Caco-2 (cell line): ENCODE data around the gene SEMA4D. TPM values are rescaled to one million over a fixed set of nuclear protein-coding genes. Genes with fewer than 3 reads are reported as not detected.
"Not testable (repeated sequence)": the region's sequence is repeated elsewhere in the genome, so short reads cannot be mapped to it uniquely, and the experiment has no call there.

Source experiments
- BruUV-seq: library from RNA; stranded (reverse); fragments of 400-500 nt; replicated peaks from 2 replicates; lab custom pipeline; 2021; lab: Mats Ljungman, UMichigan
- CTCF ChIA-PET: fragments of 300-600 bp; sonication (Branson Sonifier 250); formaldehyde crosslinking; loops from one replicate; lab custom pipeline; 2022; ENCODE audit warnings: antibody characterized with exemption; lab: Charles Lee
- POLR2A ChIA-PET: fragments of 300-600 bp; sonication (Branson Sonifier 250); formaldehyde crosslinking; loops from one replicate; lab custom pipeline; 2022; ENCODE audit warnings: antibody characterized with exemption; lab: Charles Lee
- DNase-seq, 2 experiments: peaks; one replicate each; pipeline versions ENCODE4 v3.0.0 to v3.0.0-alpha.2; 2020 to 2022
- H3K27me3 ChIP-seq: replicated peaks from 2 replicates; pipeline ENCODE4 v1.6.0; 2011; ENCODE audit warnings: low read length; ENCODE audit not compliant: control insufficient read depth, insufficient read depth
- H3K36me3 ChIP-seq: 2 replicates; pipeline ENCODE4 v1.5.1; 2011; ENCODE audit warnings: low read length; ENCODE audit not compliant: control insufficient read depth, insufficient read depth
- H3K4me1 ChIP-seq: fragments of 250-450 bp; sonication (Bioruptor Pico); 2 replicates; pipeline ENCODE4 v1.5.1; 2020; ENCODE audit warnings: mild to moderate bottlenecking
- H3K4me3 ChIP-seq: 2 replicates; pipeline ENCODE4 v1.5.1; 2011; ENCODE audit warnings: low read depth, mild to moderate bottlenecking, control low read depth, low read length
- H3K9me3 ChIP-seq: fragments of 250-450 bp; sonication (Bioruptor Pico); 2 replicates; pipeline ENCODE4 v1.5.1; 2020; ENCODE audit warnings: mild to moderate bottlenecking, moderate library complexity
- H3K27ac Mint-ChIP-seq: one replicate; pipeline ENCODE4 v1.8.0; 2022; ENCODE audit warnings: mixed read lengths; ENCODE audit not compliant: unreplicated experiment
- H3K27me3 Mint-ChIP-seq: one replicate; pipeline ENCODE4 v1.8.0; 2022; ENCODE audit warnings: mixed read lengths; ENCODE audit not compliant: insufficient read depth, unreplicated experiment
- H3K36me3 Mint-ChIP-seq: one replicate; pipeline ENCODE4 v1.8.0; 2022; ENCODE audit warnings: mild to moderate bottlenecking, mixed read lengths; ENCODE audit not compliant: insufficient read depth, unreplicated experiment
- H3K4me1 Mint-ChIP-seq: one replicate; pipeline ENCODE4 v1.8.0; 2022; ENCODE audit warnings: low read depth, mixed read lengths; ENCODE audit not compliant: unreplicated experiment
- H3K4me3 Mint-ChIP-seq: one replicate; pipeline ENCODE4 v1.8.0; 2022; ENCODE audit warnings: mild to moderate bottlenecking, moderate library complexity, mixed read lengths; ENCODE audit not compliant: unreplicated experiment
- H3K9me3 Mint-ChIP-seq: one replicate; pipeline ENCODE4 v1.8.0; 2022; ENCODE audit warnings: mixed read lengths; ENCODE audit not compliant: unreplicated experiment
- CTCF ChIP-seq, 2 experiments: fragments of 200-600 bp in 1 of 2; IDR thresholded peaks; 1 replicate in 1 of 2; 2 replicates in 1 of 2; pipeline versions ENCODE4 v1.5.1 to v1.8.0; 2011 to 2022; ENCODE audit warnings: antibody characterized with exemption in 1 of 2, control low read depth in 1 of 2, inconsistent platforms in 1 of 2, low read depth in 1 of 2, low read length in 1 of 2, mild to moderate bottlenecking in 1 of 2, moderate library complexity in 1 of 2; ENCODE audit not compliant: insufficient read depth in 1 of 2, severe bottlenecking in 1 of 2, unreplicated experiment in 1 of 2
- intact Hi-C: fragments of 100-400 bp; cut with micrococcal nuclease; formaldehyde crosslinking; loops from one replicate; pipeline ENCODE4 v1.10.0; 2022; ENCODE audit not compliant: unreplicated experiment
- total RNA-seq: library from RNA; stranded (reverse); gene quantifications from 2 replicates; pipeline ENCODE4 v1.2.3, GENCODE V29; 2022

The SEMA4D gene
- total RNA-seq, 1 experiment from 2014 or later: 17.1 TPM

GRCh38 chr9:89374176-89374575, 123.7 kb downstream of the SEMA4D start:
- Histone ChIP-seq H3K4me3 (no peak overlapping the region), H3K27me3 (no peaks in the 10 kb centered on the region), H3K36me3 (no peaks in the 10 kb centered on the region), H3K9me3 (no peaks in the 10 kb centered on the region), H3K4me1 (no peaks in the 10 kb centered on the region)
- ChIA-PET CTCF (no interaction called here), POLR2A (no interaction called here)
- intact Hi-C loops: no loop called here
- no TSS peak for BruUV-seq
- H3K9me3 Mint-ChIP-seq: no peaks in the 10 kb centered on the region
- H3K27me3 Mint-ChIP-seq: no peaks in the 10 kb centered on the region
- no peak for TF ChIP-seq CTCF (IDR thresholded peaks at IDR 0.05; ENCODE audit: insufficient read depth in 1 of 2, low read depth in 1 of 2, low read length in 1 of 2, severe bottlenecking in 1 of 2, unreplicated experiment in 1 of 2)
- H3K4me3 Mint-ChIP-seq: no peak overlapping the region
- no peak for DNase-seq
- no peak overlapping the region for H3K27ac Mint-ChIP-seq
- H3K4me1 Mint-ChIP-seq: no peaks in the 10 kb centered on the region
- peaks cover 4% of the 10 kb centered on the region for H3K36me3 Mint-ChIP-seq

GRCh38 chr9:89372979-89373378, 124.9 kb downstream of the SEMA4D start:
- POLR2A ChIA-PET: no interaction called here

GRCh38 chr9:89372230-89372816, 125.6 kb downstream of the SEMA4D start:
- TF ChIP-seq CTCF (IDR thresholded peaks at IDR 0.05; ENCODE audit: insufficient read depth in 1 of 2, low read depth in 1 of 2, low read length in 1 of 2, severe bottlenecking in 1 of 2, unreplicated experiment in 1 of 2): no peak
- no TSS peak for BruUV-seq
- Mint-ChIP-seq H3K4me3 (no peak overlapping the region), H3K4me1 (no peaks in the 10 kb centered on the region), H3K27ac (no peak overlapping the region), H3K27me3 (no peaks in the 10 kb centered on the region), H3K9me3 (no peaks in the 10 kb centered on the region), H3K36me3 (peaks cover 4% of the 10 kb centered on the region)
- Histone ChIP-seq H3K4me3 (no peak overlapping the region), H3K4me1 (no peaks in the 10 kb centered on the region), H3K27me3 (no peaks in the 10 kb centered on the region), H3K36me3 (no peaks in the 10 kb centered on the region), H3K9me3 (no peaks in the 10 kb centered on the region)
- intact Hi-C loops: no loop called here
- ChIA-PET CTCF (no interaction called here), POLR2A (no interaction called here)
- peak in 1 of 2 experiments; percentile 48 for DNase-seq

More at GRCh38 chr9:89372979-89373378, 124.9 kb downstream of the SEMA4D start:
- CTCF ChIA-PET: no interaction called here
- H3K27ac Mint-ChIP-seq: no peak overlapping the region
- Histone ChIP-seq H3K4me3 (no peak overlapping the region), H3K27me3 (no peaks in the 10 kb centered on the region), H3K4me1 (no peaks in the 10 kb centered on the region), H3K36me3 (no peaks in the 10 kb centered on the region), H3K9me3 (no peaks in the 10 kb centered on the region)
- intact Hi-C loops: no loop called here
- no peak for TF ChIP-seq CTCF (IDR thresholded peaks at IDR 0.05; ENCODE audit: insufficient read depth in 1 of 2, low read depth in 1 of 2, low read length in 1 of 2, severe bottlenecking in 1 of 2, unreplicated experiment in 1 of 2)
- no peak for DNase-seq
- H3K9me3 Mint-ChIP-seq: no peaks in the 10 kb centered on the region
- H3K36me3 Mint-ChIP-seq: peaks cover 4% of the 10 kb centered on the region
- H3K4me3 Mint-ChIP-seq: no peak overlapping the region
- H3K27me3 Mint-ChIP-seq: no peaks in the 10 kb centered on the region
- BruUV-seq: no TSS peak
- H3K4me1 Mint-ChIP-seq: no peaks in the 10 kb centered on the region

- H3K9me3 ChIP-seq, H3K4me1 ChIP-seq, H3K4me3 Mint-ChIP-seq, H3K27ac Mint-ChIP-seq, intact Hi-C loops, BruUV-seq, H3K27me3 ChIP-seq, H3K27me3 Mint-ChIP-seq, H3K36me3 Mint-ChIP-seq, H3K4me1 Mint-ChIP-seq, H3K4me3 ChIP-seq, POLR2A ChIA-PET, H3K9me3 Mint-ChIP-seq, CTCF ChIA-PET, DNase-seq, H3K36me3 ChIP-seq: not testable (repeated sequence)
Measured at GRCh38 chr9:89371791-89372190, 126.1 kb downstream of the SEMA4D start.
